Keratinocyte (primary cell): ENCODE measurements around the gene SIRPG.

Source experiments
- EZH2 ChIP-seq: IDR thresholded peaks from one replicate; pipeline ENCODE4 v1.6.1; 2012; ENCODE audit warnings: inconsistent platforms, mild to moderate bottlenecking, low read length, moderate library complexity
- TF ChIP-seq, protein P1 (sequence below), 3 experiments: IDR thresholded peaks in 1 of 3; conservative IDR thresholded peaks in 1 of 3; optimal IDR thresholded peaks in 1 of 3; 2 replicates in 2 of 3; 3 replicates in 1 of 3; pipeline versions ENCODE3 to v1.5.1; 2011; ENCODE audit warnings: low read length in 3 of 3, mild to moderate bottlenecking in 3 of 3, moderate library complexity in 2 of 3, control low read depth in 1 of 3, inconsistent platforms in 1 of 3; ENCODE audit not compliant: insufficient read depth in 2 of 3; ENCODE audit errors: extremely low read depth in 1 of 3

GRCh38 chr20:1706079-1706478 lies 48.5 kb upstream of the SIRPG start:
- TF ChIP-seq, protein P1, sequence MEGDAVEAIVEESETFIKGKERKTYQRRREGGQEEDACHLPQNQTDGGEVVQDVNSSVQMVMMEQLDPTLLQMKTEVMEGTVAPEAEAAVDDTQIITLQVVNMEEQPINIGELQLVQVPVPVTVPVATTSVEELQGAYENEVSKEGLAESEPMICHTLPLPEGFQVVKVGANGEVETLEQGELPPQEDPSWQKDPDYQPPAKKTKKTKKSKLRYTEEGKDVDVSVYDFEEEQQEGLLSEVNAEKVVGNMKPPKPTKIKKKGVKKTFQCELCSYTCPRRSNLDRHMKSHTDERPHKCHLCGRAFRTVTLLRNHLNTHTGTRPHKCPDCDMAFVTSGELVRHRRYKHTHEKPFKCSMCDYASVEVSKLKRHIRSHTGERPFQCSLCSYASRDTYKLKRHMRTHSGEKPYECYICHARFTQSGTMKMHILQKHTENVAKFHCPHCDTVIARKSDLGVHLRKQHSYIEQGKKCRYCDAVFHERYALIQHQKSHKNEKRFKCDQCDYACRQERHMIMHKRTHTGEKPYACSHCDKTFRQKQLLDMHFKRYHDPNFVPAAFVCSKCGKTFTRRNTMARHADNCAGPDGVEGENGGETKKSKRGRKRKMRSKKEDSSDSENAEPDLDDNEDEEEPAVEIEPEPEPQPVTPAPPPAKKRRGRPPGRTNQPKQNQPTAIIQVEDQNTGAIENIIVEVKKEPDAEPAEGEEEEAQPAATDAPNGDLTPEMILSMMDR (optimal IDR thresholded peaks at IDR 0.05 in 1 of 3, IDR thresholded peaks at IDR 0.05 in 1 of 3, conservative IDR thresholded peaks at IDR 0.05 in 1 of 3; ENCODE audit: extremely low read depth in 1 of 3, insufficient read depth in 2 of 3, low read length in 3 of 3), result no peak
- no peak for TF ChIP-seq EZH2
